Stimulated activated CD8-positive, alpha-beta memory T cell treated with anti-CD3 and anti-CD28 coated beads, Interleukin-4, amount 100 ng/mL, for 48 hours (primary cell): ENCODE measurements around the gene PIP4K2A.
"Not testable (repeated sequence)": the region's sequence is repeated elsewhere in the genome, so short reads cannot be mapped to it uniquely, and the experiment has no call there.

ENCODE experiments used
- DNase-seq: peaks from one replicate; pipeline ENCODE4 v3.0.0-alpha.2; 2020

PIP4K2A gene

GRCh38 chr10:22714479-22715289 is at the start of gene PIP4K2A:
Gene PIP4K2A, minus strand, starts transcription at chr10:22714578. Its CDS starts 252 bp downstream, at chr10:22714326.
- peak; percentile 82 for DNase-seq

GRCh38 chr10:22761569-22762220 is 47.3 kb upstream of the PIP4K2A start:
- no peak for DNase-seq

GRCh38 chr10:22760025-22760424 is 45.6 kb upstream of the PIP4K2A start:
- DNase-seq: no peak

- no peak for DNase-seq
Measured at GRCh38 chr10:22758867-22759266, 44.5 kb upstream of the PIP4K2A start.

- no peak for DNase-seq
Measured at GRCh38 chr10:22754296-22754695, 39.9 kb upstream of the PIP4K2A start.

- no peak for DNase-seq
Measured at GRCh38 chr10:22753786-22754185, 39.4 kb upstream of the PIP4K2A start.

GRCh38 chr10:22752272-22752889 is 38.0 kb upstream of the PIP4K2A start:
- DNase-seq: no peak

GRCh38 chr10:22750131-22750530 is 35.8 kb upstream of the PIP4K2A start:
- DNase-seq: no peak

- not testable (repeated sequence) for DNase-seq
Measured at GRCh38 chr10:22744858-22745257, 30.5 kb upstream of the PIP4K2A start.

- no peak for DNase-seq
Measured at GRCh38 chr10:22742678-22743077, 28.3 kb upstream of the PIP4K2A start.

- DNase-seq: not testable (repeated sequence)
Measured at GRCh38 chr10:22741631-22742030, 27.3 kb upstream of the PIP4K2A start.

- no peak for DNase-seq
Measured at GRCh38 chr10:22740180-22740579, 25.8 kb upstream of the PIP4K2A start.

GRCh38 chr10:22737587-22737986 is 23.2 kb upstream of the PIP4K2A start:
- DNase-seq: no peak

GRCh38 chr10:22736134-22736533 is 21.8 kb upstream of the PIP4K2A start:
- DNase-seq: no peak

GRCh38 chr10:22733992-22734391 is 19.6 kb upstream of the PIP4K2A start:
- no peak for DNase-seq

GRCh38 chr10:22727663-22728062 is 13.3 kb upstream of the PIP4K2A start:
- no peak for DNase-seq

- no peak for DNase-seq
Measured at GRCh38 chr10:22727112-22727511, 12.7 kb upstream of the PIP4K2A start.

- DNase-seq: no peak
Measured at GRCh38 chr10:22724773-22725172, 10.4 kb upstream of the PIP4K2A start.

GRCh38 chr10:22723783-22724182 is 9.4 kb upstream of the PIP4K2A start:
- no peak for DNase-seq

GRCh38 chr10:22723343-22723779 is 9.0 kb upstream of the PIP4K2A start:
- no peak for DNase-seq

GRCh38 chr10:22722626-22723169 is 8.3 kb upstream of the PIP4K2A start:
- DNase-seq: no peak

- no peak for DNase-seq
Measured at GRCh38 chr10:22720667-22721066, 6.3 kb upstream of the PIP4K2A start.

GRCh38 chr10:22719406-22720042 is 5.1 kb upstream of the PIP4K2A start:
- DNase-seq: no peak
